NCI-H226 (cell line): ENCODE results near the gene PTF1A.

Source experiments
- DNase-seq: peaks from one replicate; pipeline ENCODE4 v3.0.0-alpha.2; 2015

Gene PTF1A

GRCh38 chr10:23187155-23187554, 5.0 kb upstream of the PTF1A start:
- DNase-seq: no peak

DNA sequence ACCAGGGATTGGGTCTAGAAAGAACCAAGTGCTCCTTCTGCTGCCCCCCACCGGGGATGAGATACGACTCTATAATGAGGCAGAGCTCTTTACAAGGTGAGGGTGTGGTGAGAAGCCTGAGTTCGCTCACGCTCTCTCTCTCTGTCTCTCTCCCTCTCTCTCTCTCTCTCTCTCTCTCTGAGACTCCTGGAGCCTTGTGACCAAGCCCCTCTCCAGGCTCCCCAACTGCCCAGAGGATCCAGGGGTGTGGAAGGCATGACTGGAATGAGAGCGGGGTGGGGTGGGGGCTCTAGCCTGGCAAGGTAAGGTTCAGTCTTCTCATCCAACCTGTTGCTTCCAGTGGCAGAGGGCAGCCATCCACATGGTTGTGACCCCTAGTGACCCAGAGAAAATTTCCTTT, 3.1 kb upstream of the PTF1A start:
- DNase-seq: no peak

GRCh38 chr10:23190872-23191763, 994 bp upstream of the PTF1A start:
- no peak for DNase-seq

GRCh38 chr10:23192712-23193434, 761 bp downstream of the PTF1A start:
- DNase-seq: no peak

DNA sequence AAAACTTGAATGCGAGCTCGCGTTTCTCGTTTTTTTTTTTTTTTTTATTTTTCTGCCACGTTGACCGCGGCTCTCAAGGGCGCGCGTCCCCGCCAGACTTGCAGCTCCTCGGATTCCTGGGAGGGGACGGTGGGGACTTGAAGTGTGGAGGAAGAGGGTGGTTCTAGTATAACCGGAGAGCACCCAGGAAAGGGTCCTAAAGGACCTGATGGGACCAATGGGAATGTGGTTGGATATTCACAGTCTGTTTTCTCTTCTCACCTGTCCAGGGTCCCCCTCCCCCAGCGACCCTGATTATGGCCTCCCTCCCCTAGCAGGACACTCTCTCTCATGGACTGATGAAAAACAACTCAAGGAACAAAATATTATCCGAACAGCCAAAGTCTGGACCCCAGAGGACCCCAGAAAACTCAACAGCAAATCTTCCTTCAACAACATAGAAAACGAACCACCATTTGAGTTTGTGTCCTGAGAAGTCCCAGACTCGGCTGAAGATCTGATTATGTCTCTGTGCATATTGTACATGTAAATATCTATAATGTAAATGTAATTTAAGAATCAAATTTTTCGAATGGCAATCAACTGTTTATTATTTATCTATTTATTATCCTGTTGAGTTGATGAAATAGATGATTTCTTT, 1.4 kb downstream of the PTF1A start:
- no peak for DNase-seq

DNA sequence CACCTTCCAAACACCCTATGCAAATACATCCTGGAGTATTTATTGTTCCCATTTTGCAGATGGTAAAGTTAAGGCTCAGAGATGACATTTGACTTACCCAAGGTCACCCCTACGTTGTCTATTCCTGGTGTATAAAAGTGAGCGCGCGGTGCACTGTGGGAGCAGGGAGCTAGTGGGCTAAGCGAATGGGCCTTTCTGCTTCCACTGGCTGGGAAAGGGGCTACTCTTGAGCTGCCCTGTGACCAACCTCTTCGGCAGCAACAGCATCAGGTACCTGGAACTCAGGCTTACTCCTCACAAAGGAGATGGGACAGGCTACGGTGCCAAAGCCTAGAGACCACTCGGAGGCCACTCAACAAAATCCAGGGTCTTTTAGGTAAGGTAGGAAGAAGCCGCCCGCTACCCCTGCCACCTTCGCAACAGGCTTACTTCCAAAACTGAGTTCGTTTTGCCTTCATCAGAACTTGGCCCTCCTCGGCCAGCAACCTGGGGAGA, 2.4 kb downstream of the PTF1A start:
- no peak for DNase-seq

DNA sequence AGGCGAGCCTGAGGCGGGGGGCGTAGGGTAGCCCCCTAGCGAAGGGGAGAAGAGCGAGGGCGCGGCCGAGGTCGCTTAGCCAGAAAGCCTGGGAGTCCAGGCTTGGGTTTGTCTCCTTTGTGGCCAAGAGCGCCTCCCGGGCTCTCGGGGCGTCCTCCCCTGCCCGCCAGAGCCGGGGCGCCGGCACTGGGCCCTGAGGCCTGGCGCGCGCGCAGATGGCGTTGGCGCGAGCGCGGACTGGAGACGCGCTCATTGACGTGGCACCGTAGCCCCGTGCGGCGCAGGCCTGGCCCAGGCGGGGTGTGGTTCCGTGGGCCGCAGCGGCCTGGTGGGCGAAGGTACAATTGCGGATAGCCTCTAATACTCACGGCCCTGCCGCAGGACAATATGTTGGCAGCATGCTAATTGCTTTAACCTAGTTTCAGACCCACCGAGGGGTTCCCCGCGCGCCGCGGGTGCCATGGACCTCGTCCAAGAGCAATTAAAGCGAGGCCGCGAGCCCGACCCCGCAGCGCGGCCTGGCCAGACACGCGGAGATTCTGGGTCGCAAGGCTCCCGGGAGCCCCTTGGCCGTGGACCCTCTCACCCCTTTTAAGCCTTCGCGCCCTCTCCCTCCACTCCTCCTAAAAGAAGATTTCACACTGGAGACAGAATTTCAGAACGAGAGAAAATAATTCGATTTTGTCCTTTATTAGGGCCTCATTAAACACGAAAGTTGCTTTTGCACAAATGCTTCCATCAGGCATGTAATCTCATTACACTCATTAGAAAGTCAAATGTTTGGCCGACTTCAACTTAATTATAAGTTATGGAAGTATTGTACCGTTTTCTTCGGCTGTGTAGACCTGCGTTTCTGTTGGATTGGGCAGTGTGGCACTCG, 3.1 kb downstream of the PTF1A start:
- DNase-seq: no peak

GRCh38 chr10:23195846-23196600, 3.9 kb downstream of the PTF1A start:
- DNase-seq: no peak

- no peak for DNase-seq
Observed at GRCh38 chr10:23196915-23197314, 4.8 kb downstream of the PTF1A start.

DNA sequence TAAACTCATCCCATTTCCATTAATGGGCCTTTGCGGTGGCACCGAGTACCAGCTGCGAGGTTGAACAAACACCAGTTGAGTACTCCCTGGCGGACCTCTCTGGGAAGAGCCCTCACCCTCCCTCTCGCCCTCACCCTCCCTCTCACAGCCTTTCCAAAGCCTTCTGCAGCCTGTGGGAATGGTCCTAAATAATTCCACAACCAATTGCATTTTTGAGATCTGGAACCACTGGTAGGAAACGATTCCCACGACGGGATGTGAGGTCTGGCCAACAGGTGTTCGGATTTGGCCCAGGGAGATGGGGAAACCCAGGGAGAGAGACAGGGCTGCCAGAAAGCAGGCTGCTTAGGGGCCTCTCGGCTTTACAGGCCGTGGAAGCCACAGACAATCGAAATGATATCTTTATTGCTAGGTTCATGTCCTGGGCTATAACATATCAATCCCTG, 5.3 kb downstream of the PTF1A start:
- DNase-seq: no peak

DNA sequence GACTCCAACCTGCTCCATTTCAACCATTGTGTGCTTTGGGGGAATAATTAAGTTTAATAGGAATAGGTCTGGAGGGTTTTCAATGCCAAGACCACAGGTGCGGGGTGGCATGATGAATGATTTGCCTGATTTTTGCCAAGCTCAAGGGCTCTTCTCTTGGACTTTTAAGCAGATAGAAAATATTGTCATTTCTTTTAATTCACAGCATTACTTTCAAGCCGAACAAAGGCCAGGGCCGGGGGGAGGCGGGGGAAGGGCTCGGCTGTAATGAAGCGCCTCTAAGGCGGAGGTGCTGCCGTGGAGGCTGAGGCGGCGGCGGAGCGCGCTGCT, 6.5 kb downstream of the PTF1A start:
- no peak for DNase-seq

DNA sequence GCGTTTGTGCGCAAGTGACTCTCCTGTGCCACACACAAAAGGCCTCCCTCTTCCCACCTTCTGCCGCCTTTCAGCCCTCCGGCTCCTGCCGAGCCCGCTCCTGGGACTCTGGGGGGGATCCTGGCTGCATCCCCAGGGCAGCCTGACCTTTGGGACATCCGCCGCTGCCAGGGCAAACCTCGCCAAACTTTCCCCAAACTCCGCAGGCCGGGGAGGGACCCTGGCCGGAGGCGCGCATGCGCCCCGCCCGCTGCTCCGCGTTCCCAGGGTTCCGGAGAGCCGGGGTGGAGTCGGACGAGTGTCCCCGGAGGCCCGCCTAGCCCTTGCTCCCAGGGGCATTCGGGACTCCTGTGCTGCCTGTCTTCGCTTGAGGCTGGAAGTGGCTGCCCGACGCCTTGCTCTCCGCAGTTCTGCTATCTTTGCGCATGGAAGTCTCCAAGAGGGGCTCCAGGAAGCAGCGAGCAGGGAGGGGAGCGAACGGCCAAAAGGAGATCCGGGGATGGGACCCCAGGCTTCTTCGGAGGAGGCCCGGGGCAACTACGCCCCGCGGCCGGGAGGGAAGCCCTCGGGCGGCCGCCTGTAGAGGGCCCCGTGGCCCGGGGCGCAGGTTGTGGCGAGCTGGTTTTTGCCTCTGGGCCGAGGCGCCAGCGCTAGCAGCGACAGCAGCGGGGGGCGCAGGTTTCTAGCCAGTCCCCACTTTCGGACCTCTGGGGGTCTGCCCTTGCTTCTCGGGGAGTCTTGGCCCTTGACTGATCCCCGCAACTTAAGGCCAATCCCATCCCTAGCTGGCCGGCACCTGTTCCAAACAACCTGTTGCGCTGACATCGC, 7.0 kb downstream of the PTF1A start:
- no peak for DNase-seq

GRCh38 chr10:23199768-23200511, 7.8 kb downstream of the PTF1A start:
- no peak for DNase-seq

DNA sequence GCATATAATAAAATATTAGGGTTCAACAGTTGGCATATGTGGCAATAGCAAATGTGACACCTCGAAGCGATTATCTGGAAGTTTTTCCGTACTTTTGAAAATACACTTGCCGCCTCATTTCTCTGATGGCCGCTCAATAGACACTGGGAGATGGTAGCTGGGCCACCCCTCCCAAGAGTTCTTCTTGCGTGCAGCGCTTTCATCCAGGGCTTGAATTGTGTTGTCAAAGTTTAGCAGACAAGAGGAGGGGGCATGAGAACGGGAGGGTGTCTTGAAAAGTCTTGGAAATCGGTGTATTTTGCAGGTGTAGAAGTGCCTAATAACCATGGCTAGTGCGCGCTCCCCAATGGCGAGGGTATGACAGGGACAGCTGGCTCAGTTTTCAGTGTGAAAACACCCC, 8.5 kb downstream of the PTF1A start:
- DNase-seq: no peak

GRCh38 chr10:23200997-23201652, 9.0 kb downstream of the PTF1A start:
- DNase-seq: no peak

GRCh38 chr10:23201837-23202236, 9.7 kb downstream of the PTF1A start:
- DNase-seq: no peak

DNA sequence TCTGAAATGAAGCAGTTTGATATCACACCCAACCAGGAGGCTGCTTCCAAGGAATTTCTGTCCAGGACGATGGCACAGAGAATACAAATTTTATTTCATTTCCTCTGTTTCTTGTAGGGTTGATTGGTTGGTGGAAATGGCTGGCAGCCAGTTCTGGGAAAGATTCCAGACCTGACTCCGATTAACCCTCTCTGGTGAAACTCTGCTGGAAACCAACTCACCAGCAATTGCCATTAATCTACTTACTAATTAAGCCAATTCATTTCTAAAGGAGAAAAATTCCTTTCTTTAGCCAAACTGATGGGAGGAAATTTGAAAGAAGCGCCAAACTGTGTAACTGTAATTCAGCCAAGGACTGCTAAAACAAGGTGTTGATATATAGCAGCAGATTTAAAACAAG, 10.7 kb downstream of the PTF1A start:
- DNase-seq: no peak

GRCh38 chr10:23203369-23204325, 11.5 kb downstream of the PTF1A start:
- no peak for DNase-seq
